ENCODE results near the gene MSMB.

Gene MSMB

DNA sequence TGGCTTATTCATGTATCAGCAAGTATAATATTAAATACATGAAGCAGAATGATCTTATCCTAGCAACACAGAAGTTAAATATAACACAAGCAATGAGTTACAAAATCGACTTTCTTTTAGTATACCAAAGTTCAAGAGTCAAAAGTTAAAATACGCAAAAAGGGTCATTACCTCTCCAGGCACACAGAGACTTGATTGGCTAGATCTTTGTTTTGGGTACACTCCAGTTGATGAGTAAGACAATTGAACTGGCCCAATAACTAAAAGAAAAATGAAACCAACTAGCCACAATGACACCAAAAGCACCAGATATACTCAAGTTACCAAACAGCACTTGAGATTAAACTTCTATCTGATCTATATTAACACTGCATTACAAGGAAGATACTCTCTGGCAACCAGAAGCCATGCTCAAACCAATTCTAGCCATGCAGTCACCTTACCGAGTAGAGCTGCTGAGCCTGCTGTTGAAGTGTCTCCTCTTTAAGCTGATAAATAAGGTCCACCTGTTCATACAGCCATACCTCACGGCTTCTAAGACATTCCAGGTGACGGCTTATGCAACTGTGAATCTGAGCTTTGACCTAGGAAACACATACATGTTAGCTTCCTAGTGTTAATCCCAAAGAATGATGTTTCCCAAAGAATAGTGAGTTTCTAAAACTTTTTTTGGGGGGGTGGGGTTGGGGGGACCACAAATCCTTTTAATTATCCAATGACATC, 31.2 kb downstream of the MSMB start:
- no peaks in the 10 kb centered on the region for H3K27me3 ChIP-seq (ENCODE audit: insufficient read depth, poor library complexity, severe bottlenecking)
- H3K4me3 ChIP-seq (replicated peaks; ENCODE audit: insufficient read depth, low read length) = no peak overlapping the region
- TF ChIP-seq, protein P1, sequence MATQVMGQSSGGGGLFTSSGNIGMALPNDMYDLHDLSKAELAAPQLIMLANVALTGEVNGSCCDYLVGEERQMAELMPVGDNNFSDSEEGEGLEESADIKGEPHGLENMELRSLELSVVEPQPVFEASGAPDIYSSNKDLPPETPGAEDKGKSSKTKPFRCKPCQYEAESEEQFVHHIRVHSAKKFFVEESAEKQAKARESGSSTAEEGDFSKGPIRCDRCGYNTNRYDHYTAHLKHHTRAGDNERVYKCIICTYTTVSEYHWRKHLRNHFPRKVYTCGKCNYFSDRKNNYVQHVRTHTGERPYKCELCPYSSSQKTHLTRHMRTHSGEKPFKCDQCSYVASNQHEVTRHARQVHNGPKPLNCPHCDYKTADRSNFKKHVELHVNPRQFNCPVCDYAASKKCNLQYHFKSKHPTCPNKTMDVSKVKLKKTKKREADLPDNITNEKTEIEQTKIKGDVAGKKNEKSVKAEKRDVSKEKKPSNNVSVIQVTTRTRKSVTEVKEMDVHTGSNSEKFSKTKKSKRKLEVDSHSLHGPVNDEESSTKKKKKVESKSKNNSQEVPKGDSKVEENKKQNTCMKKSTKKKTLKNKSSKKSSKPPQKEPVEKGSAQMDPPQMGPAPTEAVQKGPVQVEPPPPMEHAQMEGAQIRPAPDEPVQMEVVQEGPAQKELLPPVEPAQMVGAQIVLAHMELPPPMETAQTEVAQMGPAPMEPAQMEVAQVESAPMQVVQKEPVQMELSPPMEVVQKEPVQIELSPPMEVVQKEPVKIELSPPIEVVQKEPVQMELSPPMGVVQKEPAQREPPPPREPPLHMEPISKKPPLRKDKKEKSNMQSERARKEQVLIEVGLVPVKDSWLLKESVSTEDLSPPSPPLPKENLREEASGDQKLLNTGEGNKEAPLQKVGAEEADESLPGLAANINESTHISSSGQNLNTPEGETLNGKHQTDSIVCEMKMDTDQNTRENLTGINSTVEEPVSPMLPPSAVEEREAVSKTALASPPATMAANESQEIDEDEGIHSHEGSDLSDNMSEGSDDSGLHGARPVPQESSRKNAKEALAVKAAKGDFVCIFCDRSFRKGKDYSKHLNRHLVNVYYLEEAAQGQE (IDR thresholded peaks at IDR 0.05; ENCODE audit: insufficient replicate concordance, low read depth) = no peak
- TF ChIP-seq SPI1 (IDR thresholded peaks at IDR 0.05; ENCODE audit: borderline replicate concordance, low read depth) (no peak), GABPA (IDR thresholded peaks at IDR 0.05; ENCODE audit: low read depth) (no peak), POLR2AphosphoS5 (IDR thresholded peaks at IDR 0.05; ENCODE audit: low read depth) (no peak)
- TF ChIP-seq, protein P2, sequence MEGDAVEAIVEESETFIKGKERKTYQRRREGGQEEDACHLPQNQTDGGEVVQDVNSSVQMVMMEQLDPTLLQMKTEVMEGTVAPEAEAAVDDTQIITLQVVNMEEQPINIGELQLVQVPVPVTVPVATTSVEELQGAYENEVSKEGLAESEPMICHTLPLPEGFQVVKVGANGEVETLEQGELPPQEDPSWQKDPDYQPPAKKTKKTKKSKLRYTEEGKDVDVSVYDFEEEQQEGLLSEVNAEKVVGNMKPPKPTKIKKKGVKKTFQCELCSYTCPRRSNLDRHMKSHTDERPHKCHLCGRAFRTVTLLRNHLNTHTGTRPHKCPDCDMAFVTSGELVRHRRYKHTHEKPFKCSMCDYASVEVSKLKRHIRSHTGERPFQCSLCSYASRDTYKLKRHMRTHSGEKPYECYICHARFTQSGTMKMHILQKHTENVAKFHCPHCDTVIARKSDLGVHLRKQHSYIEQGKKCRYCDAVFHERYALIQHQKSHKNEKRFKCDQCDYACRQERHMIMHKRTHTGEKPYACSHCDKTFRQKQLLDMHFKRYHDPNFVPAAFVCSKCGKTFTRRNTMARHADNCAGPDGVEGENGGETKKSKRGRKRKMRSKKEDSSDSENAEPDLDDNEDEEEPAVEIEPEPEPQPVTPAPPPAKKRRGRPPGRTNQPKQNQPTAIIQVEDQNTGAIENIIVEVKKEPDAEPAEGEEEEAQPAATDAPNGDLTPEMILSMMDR (IDR thresholded peaks at IDR 0.05; ENCODE audit: insufficient read depth, low read length) = no peak
- H3K27ac ChIP-seq (replicated peaks) = no peak overlapping the region
- no peak for DNase-seq (ENCODE audit: low read depth in 1 of 2, low spot score in 1 of 2)

DNA sequence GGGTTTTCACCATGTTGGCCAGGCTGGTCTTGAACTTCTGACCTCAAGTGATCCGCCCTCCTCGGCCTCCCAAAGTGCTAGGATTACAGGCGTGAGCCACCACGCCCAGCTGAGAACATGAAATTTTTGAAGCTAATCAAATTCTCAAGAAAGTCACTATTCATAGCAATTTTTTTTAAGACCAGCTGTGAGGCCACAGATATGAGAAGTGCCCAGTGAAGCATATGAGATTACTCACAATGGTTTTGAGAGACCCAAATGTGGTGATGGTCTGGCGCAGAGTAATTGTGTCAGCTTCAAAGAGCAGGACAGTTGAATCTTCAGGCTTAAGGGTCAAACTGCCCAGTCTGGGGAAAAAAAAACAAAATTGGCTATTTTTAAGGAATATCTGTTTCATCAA, 31.9 kb downstream of the MSMB start:
- Histone ChIP-seq H3K27me3 (ENCODE audit: insufficient read depth, poor library complexity, severe bottlenecking) (no peaks in the 10 kb centered on the region), H3K4me3 (replicated peaks; ENCODE audit: insufficient read depth, low read length) (no peak overlapping the region), H3K27ac (replicated peaks) (no peak overlapping the region)
- TF ChIP-seq SPI1 (IDR thresholded peaks at IDR 0.05; ENCODE audit: borderline replicate concordance, low read depth) (no peak), GABPA (IDR thresholded peaks at IDR 0.05; ENCODE audit: low read depth) (no peak)
- TF ChIP-seq, protein P2 (IDR thresholded peaks at IDR 0.05; ENCODE audit: insufficient read depth, low read length) = no peak
- TF ChIP-seq, protein P1 (IDR thresholded peaks at IDR 0.05; ENCODE audit: insufficient replicate concordance, low read depth) = no peak
- no peak for DNase-seq (ENCODE audit: low read depth in 1 of 2, low spot score in 1 of 2)

DNA sequence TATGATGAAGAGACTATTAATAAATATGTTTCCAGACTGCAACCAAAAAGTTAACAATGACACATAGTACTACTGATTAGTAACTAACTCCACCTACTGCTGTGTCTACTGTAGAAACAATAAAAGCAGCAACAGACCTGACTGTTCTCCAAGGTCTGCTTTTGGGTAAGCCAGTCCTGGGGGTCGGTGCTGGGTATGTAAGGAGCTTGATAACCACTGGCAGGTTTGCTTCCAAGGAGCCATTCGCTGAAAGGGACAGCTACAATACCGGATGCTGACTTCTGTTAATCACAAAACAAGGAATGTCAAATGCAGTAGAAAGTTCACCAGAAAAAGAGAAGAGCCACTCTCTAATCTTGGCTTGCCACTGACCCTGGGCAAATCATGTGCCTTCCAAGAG, 33.3 kb downstream of the MSMB start:
- no peak for TF ChIP-seq GABPA (IDR thresholded peaks at IDR 0.05; ENCODE audit: low read depth)
- no peak for TF ChIP-seq SPI1 (IDR thresholded peaks at IDR 0.05; ENCODE audit: borderline replicate concordance, low read depth)
- TF ChIP-seq POLR2AphosphoS5 (IDR thresholded peaks at IDR 0.05; ENCODE audit: low read depth) = no peak
- TF ChIP-seq, protein P1 (IDR thresholded peaks at IDR 0.05; ENCODE audit: insufficient replicate concordance, low read depth) = no peak
- DNase-seq (ENCODE audit: low read depth in 1 of 2, low spot score in 1 of 2) = no peak
- no peak overlapping the region for H3K27ac ChIP-seq (replicated peaks)
- H3K27me3 ChIP-seq (ENCODE audit: insufficient read depth, poor library complexity, severe bottlenecking) = no peaks in the 10 kb centered on the region
- no peak overlapping the region for H3K4me3 ChIP-seq (replicated peaks; ENCODE audit: insufficient read depth, low read length)
